Keratinocyte (primary cell): ENCODE data around the gene RBM39. TPM values are rescaled to one million over a fixed set of nuclear protein-coding genes. Genes with fewer than 3 reads are reported as not detected.

Experiments used
- DNase-seq: peaks from one replicate; pipeline ENCODE4 v3.0.0-alpha.2; 2011; ENCODE audit warnings: low read depth, missing footprints, low spot score
- FAIRE-seq: peaks from 2 replicates; lab custom pipeline; 2011; peaks lifted over from hg19 to GRCh38; lab: Jason Lieb, UNC
- H2AFZ ChIP-seq: 2 replicates; pipeline ENCODE4 v1.6.0; 2012; ENCODE audit warnings: low read length, control low read depth, inconsistent platforms; ENCODE audit not compliant: control insufficient read depth
- H3K27ac ChIP-seq: 2 replicates; pipeline ENCODE4 v1.5.1; 2011; ENCODE audit warnings: low read length; ENCODE audit not compliant: control insufficient read depth, insufficient read depth
- H3K27me3 ChIP-seq: 3 replicates; pipeline ENCODE4 v1.6.0; 2011; ENCODE audit warnings: low read length; ENCODE audit not compliant: control insufficient read depth, insufficient read depth; ENCODE audit errors: extremely low read depth
- H3K36me3 ChIP-seq, 2 experiments: 2 replicates in 1 of 2; 3 replicates in 1 of 2; pipeline ENCODE4 v1.5.1; 2011; ENCODE audit warnings: low read length in 2 of 2, mild to moderate bottlenecking in 1 of 2; ENCODE audit not compliant: control insufficient read depth in 2 of 2, insufficient read depth in 2 of 2; ENCODE audit errors: extremely low read depth in 1 of 2
- H3K4me1 ChIP-seq: 3 replicates; pipeline ENCODE4 v1.5.1; 2011; ENCODE audit warnings: low read length; ENCODE audit not compliant: control insufficient read depth, insufficient read depth; ENCODE audit errors: extremely low read depth
- H3K4me2 ChIP-seq: 3 replicates; pipeline ENCODE4 v1.6.0; 2011; ENCODE audit warnings: low read depth, low read length; ENCODE audit not compliant: control insufficient read depth, insufficient read depth; ENCODE audit errors: extremely low read depth
- H3K4me3 ChIP-seq, 3 experiments: fragments of 200-600 bp in 1 of 3; sonication (generic) in 1 of 3; 2 replicates in 2 of 3; 3 replicates in 1 of 3; pipeline ENCODE4 v1.5.1; 2011 to 2016; ENCODE audit warnings: low read length in 3 of 3, mild to moderate bottlenecking in 3 of 3, control low read depth in 2 of 3, inconsistent platforms in 1 of 3, low read depth in 1 of 3, mixed read lengths in 1 of 3, mixed run types in 1 of 3, moderate library complexity in 1 of 3; ENCODE audit not compliant: control insufficient read depth in 2 of 3, insufficient read depth in 2 of 3; ENCODE audit errors: extremely low read depth in 1 of 3
- H3K79me2 ChIP-seq: 2 replicates; pipeline ENCODE4 v1.6.0; 2012; ENCODE audit warnings: low read length; ENCODE audit not compliant: control insufficient read depth, insufficient read depth
- H3K9ac ChIP-seq: 3 replicates; pipeline ENCODE4 v1.6.0; 2011; ENCODE audit warnings: low read length; ENCODE audit not compliant: control insufficient read depth, insufficient read depth; ENCODE audit errors: extremely low read depth
- H3K9me1 ChIP-seq: 3 replicates; pipeline ENCODE4 v1.6.0; 2011; ENCODE audit warnings: low read length; ENCODE audit not compliant: control insufficient read depth, insufficient read depth; ENCODE audit errors: extremely low read depth
- H3K9me3 ChIP-seq: 2 replicates; pipeline ENCODE4 v1.5.1; 2012; ENCODE audit warnings: low read depth, low read length; ENCODE audit not compliant: control insufficient read depth
- H4K20me1 ChIP-seq: 3 replicates; pipeline ENCODE4 v1.6.0; 2011; ENCODE audit warnings: low read length; ENCODE audit not compliant: control insufficient read depth, insufficient read depth; ENCODE audit errors: extremely low read depth
- CTCF ChIP-seq, 3 experiments: IDR thresholded peaks in 1 of 3; conservative IDR thresholded peaks in 1 of 3; optimal IDR thresholded peaks in 1 of 3; 2 replicates in 2 of 3; 3 replicates in 1 of 3; pipeline versions ENCODE3 to v1.5.1; 2011; ENCODE audit warnings: low read length in 3 of 3, mild to moderate bottlenecking in 3 of 3, moderate library complexity in 2 of 3, control low read depth in 1 of 3, inconsistent platforms in 1 of 3; ENCODE audit not compliant: insufficient read depth in 2 of 3; ENCODE audit errors: extremely low read depth in 1 of 3
- EZH2 ChIP-seq: IDR thresholded peaks from one replicate; pipeline ENCODE4 v1.6.1; 2012; ENCODE audit warnings: inconsistent platforms, mild to moderate bottlenecking, low read length, moderate library complexity
- dilution Hi-C: fragments of 300-500 bp; cut with MboI; formaldehyde crosslinking; loops from one replicate; pipeline ENCODE4 v1.7.0; 2020; ENCODE audit warnings: low sequenced_read_pairs; ENCODE audit not compliant: extremely low pct_ligation_motif_present
- polyA plus RNA-seq, 5 experiments: library from polyadenylated mRNA; depleted of rRNA in 3 of 5; stranded (reverse) in 3 of 5; stranded (forward) in 1 of 5; unstranded in 1 of 5; fragments of >200 nt; gene quantifications; 1 replicate in 1 of 5; 2 replicates in 3 of 5; 3 replicates in 1 of 5; pipeline versions ENCODE4 v1.2.1 to v1.2.3, GENCODE V29; 2011 to 2012; ENCODE audit warnings: missing spikeins in 2 of 5, low read depth in 1 of 5, low replicate concordance in 1 of 5

Gene RBM39
- polyA plus RNA-seq, 1 donor (not counting 4 experiments of a cell fraction or from before 2014, with no cell fraction given) = 146 TPM

- Histone ChIP-seq H3K4me1 (peaks cover 7% of the 10 kb centered on the region), H3K9me1 (peaks cover 2% of the 10 kb centered on the region), H3K9ac (no peak overlapping the region), H3K9me3 (no peaks in the 10 kb centered on the region), H4K20me1 (peaks cover 68% of the 10 kb centered on the region), H3K79me2 (peaks cover 96% of the 10 kb centered on the region), H3K27me3 (no peaks in the 10 kb centered on the region), H3K4me2 (no peak overlapping the region), H3K36me3 (peaks cover 32 to 52% of the 10 kb centered on the region in 2 experiments), H3K4me3 (no peak overlapping the region), H3K27ac (no peak overlapping the region), H2AFZ (no peak overlapping the region)
- TF ChIP-seq CTCF (optimal IDR thresholded peaks at IDR 0.05 in 1 of 3, IDR thresholded peaks at IDR 0.05 in 1 of 3, conservative IDR thresholded peaks at IDR 0.05 in 1 of 3; ENCODE audit: extremely low read depth in 1 of 3, insufficient read depth in 2 of 3, low read length in 3 of 3) (no peak), EZH2 (no peak)
- FAIRE-seq (no peak), DNase-seq (no peak)
- dilution Hi-C loops = no loop called here
Observed at GRCh38 chr20:35731469-35731788, 10.6 kb downstream of the RBM39 start.

GRCh38 chr20:35730583-35731468, 11.2 kb downstream of the RBM39 start:
- Histone ChIP-seq H3K9ac (no peak overlapping the region), H3K9me3 (no peaks in the 10 kb centered on the region), H2AFZ (no peak overlapping the region), H3K27ac (no peak overlapping the region), H3K27me3 (no peaks in the 10 kb centered on the region), H3K4me1 (peaks cover 6% of the 10 kb centered on the region), H3K9me1 (peaks cover 2% of the 10 kb centered on the region), H3K36me3 (peaks cover 32 to 51% of the 10 kb centered on the region in 2 experiments), H3K4me2 (no peak overlapping the region), H4K20me1 (peaks cover 67% of the 10 kb centered on the region), H3K4me3 (no peak overlapping the region), H3K79me2 (peaks cover 95% of the 10 kb centered on the region)
- TF ChIP-seq CTCF (optimal IDR thresholded peaks at IDR 0.05 in 1 of 3, IDR thresholded peaks at IDR 0.05 in 1 of 3, conservative IDR thresholded peaks at IDR 0.05 in 1 of 3; ENCODE audit: extremely low read depth in 1 of 3, insufficient read depth in 2 of 3, low read length in 3 of 3) (no peak), EZH2 (no peak)
- dilution Hi-C loops = no loop called here
- DNase-seq (no peak), FAIRE-seq (no peak)
